Measurements from ENCODE around the gene ZNF383. TPM values are rescaled to one million over a fixed set of nuclear protein-coding genes. Genes with fewer than 3 reads are reported as not detected.
"Not testable (repeated sequence)": the region's sequence is repeated elsewhere in the genome, so short reads cannot be mapped to it uniquely, and the experiment has no call there.

Gene ZNF383
- polyA plus RNA-seq, 1 of the 3 experiments (the other 2 are of a cell fraction): 2.0 TPM

- peak; percentile 56; the same call in 1 of the 2 replicates for TF ChIP-seq NRF1 (IDR thresholded peaks at IDR 0.05; ENCODE audit: low read depth, low read length)
- no peak; the same call in 1 of the 2 replicates for TF ChIP-seq RCOR1 (IDR thresholded peaks at IDR 0.05; ENCODE audit: low read length)
- no peak for TF ChIP-seq USF2 (IDR thresholded peaks at IDR 0.05; ENCODE audit: borderline replicate concordance, low read depth, low read length)
- TF ChIP-seq RFX5 (IDR thresholded peaks at IDR 0.05; ENCODE audit: low read length): no peak
Observed at GRCh38 chr19:37172368-37173366, 45.3 kb upstream of the ZNF383 start, which contains the start of gene ZNF585A (continued).

DNA sequence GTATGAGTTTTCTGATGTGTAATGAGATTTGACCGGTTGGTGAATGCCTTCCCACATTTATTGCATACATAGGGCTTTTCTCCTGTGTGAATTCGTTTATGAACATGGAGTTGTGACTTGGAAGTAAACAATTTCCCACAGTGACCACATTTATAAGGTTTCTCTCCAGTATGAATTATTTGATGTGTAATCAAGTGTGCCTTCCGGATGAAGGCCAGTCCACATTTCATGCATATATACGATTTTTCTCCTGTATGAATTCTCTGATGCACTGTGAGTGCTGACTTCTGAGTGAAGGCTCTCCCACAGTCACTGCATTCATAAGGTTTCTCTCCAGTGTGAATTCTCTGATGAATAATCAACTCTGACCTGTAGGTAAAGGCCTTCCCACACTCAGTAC lies 31.9 kb upstream of the ZNF383 start:
- CTCF ChIA-PET: not testable (repeated sequence)
- WGBS (ENCODE audit: low lambda C conversion rate): 79% methylated on average over 4 of the region's 4 CpGs

GRCh38 chr19:37195248-37195647 lies 22.8 kb upstream of the ZNF383 start:
- H3K27me3 ChIP-seq (ENCODE audit: insufficient read depth); H3K4me1 ChIP-seq (ENCODE audit: control insufficient read depth in 1 of 2, insufficient read depth in 2 of 2, low read depth in 1 of 2, low read length in 1 of 2); H4K20me1 ChIP-seq (ENCODE audit: insufficient read depth); H2AFZ ChIP-seq (ENCODE audit: low read depth); H3K4me2 ChIP-seq; H3K9me2 ChIP-seq; DNase-seq; POLR2A ChIA-PET; H3K9me3 ChIP-seq; H3K4me3 ChIP-seq (ENCODE audit: low read depth in 2 of 2, low read length in 1 of 2); H3F3A ChIP-seq (replicated peaks; ENCODE audit: insufficient read depth); H3K27ac ChIP-seq (ENCODE audit: low read depth in 2 of 2, low read length in 1 of 2); H3K9ac ChIP-seq; CTCF ChIA-PET; H3K79me2 ChIP-seq (ENCODE audit: insufficient read depth): not testable (repeated sequence)
- 84% methylated on average over 4 of the region's 4 CpGs for WGBS (ENCODE audit: low lambda C conversion rate)
- peaks cover 8 to 66% of the 10 kb centered on the region in 2 experiments for H3K36me3 ChIP-seq (replicated peaks in 1 of 2; ENCODE audit: control insufficient read depth in 1 of 2, insufficient read depth in 2 of 2, low read length in 1 of 2)

More for the DNA sequence above, 31.9 kb upstream of the ZNF383 start:
- H3K27ac ChIP-seq (ENCODE audit: low read depth in 2 of 2, low read length in 1 of 2); H3K4me1 ChIP-seq (ENCODE audit: control insufficient read depth in 1 of 2, insufficient read depth in 2 of 2, low read depth in 1 of 2, low read length in 1 of 2); H4K20me1 ChIP-seq (ENCODE audit: insufficient read depth); POLR2A ChIA-PET; H3K4me3 ChIP-seq (ENCODE audit: low read depth in 2 of 2, low read length in 1 of 2); H3K27me3 ChIP-seq (ENCODE audit: insufficient read depth); H3K79me2 ChIP-seq (ENCODE audit: insufficient read depth); H3K9ac ChIP-seq; H2AFZ ChIP-seq (ENCODE audit: low read depth); H3K4me2 ChIP-seq; H3F3A ChIP-seq (replicated peaks; ENCODE audit: insufficient read depth); H3K9me2 ChIP-seq; DNase-seq: not testable (repeated sequence)
- peaks cover 30 to 54% of the 10 kb centered on the region in 2 experiments for H3K36me3 ChIP-seq (replicated peaks in 1 of 2; ENCODE audit: control insufficient read depth in 1 of 2, insufficient read depth in 2 of 2, low read length in 1 of 2)
- H3K9me3 ChIP-seq: peaks cover 20% of the 10 kb centered on the region; the same call in 1 of the 2 replicates

GRCh38 chr19:37197115-37197514 lies 20.9 kb upstream of the ZNF383 start:
- H2AFZ ChIP-seq (ENCODE audit: low read depth); H4K20me1 ChIP-seq (ENCODE audit: insufficient read depth); CTCF ChIA-PET; H3K27me3 ChIP-seq (ENCODE audit: insufficient read depth); H3K4me3 ChIP-seq (ENCODE audit: low read depth in 2 of 2, low read length in 1 of 2); H3K9me2 ChIP-seq; H3F3A ChIP-seq (replicated peaks; ENCODE audit: insufficient read depth); H3K9me3 ChIP-seq; H3K79me2 ChIP-seq (ENCODE audit: insufficient read depth); DNase-seq; H3K27ac ChIP-seq (ENCODE audit: low read depth in 2 of 2, low read length in 1 of 2); H3K4me1 ChIP-seq (ENCODE audit: control insufficient read depth in 1 of 2, insufficient read depth in 2 of 2, low read depth in 1 of 2, low read length in 1 of 2); H3K9ac ChIP-seq; POLR2A ChIA-PET; H3K4me2 ChIP-seq: not testable (repeated sequence)
- 89% methylated on average over 5 of the region's 5 CpGs for WGBS (ENCODE audit: low lambda C conversion rate)
- peaks cover 8 to 58% of the 10 kb centered on the region in 2 experiments for H3K36me3 ChIP-seq (replicated peaks in 1 of 2; ENCODE audit: control insufficient read depth in 1 of 2, insufficient read depth in 2 of 2, low read length in 1 of 2)

Measured in SK-N-SH (cell line).